GF-D8 (cell line): Measurements from ENCODE around the gene NIP7.

Experiments
- DNase-seq: peaks from one replicate; lab custom pipeline; 2025; lab: John Stamatoyannopoulos, UW

The NIP7 gene

DNA sequence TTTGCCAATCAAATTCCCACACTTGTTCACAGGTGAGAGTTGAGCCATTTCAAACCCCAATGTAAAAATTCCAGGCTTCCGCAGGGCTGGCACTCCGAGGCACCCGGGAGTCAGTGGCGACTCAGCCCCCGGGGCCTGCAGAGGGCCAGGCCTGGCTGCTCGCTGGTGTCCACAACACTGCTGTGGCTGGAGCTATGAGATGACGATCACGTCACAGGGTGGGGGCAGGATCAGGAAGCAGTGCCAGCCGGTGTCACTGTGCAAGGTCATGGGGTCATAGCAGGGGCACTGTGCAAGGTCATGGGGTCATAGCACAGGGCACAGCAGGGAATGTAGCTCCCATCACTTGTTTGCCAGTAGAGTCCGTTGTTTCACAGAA lies 20.7 kb upstream of the NIP7 start:
- no peak for DNase-seq

DNA sequence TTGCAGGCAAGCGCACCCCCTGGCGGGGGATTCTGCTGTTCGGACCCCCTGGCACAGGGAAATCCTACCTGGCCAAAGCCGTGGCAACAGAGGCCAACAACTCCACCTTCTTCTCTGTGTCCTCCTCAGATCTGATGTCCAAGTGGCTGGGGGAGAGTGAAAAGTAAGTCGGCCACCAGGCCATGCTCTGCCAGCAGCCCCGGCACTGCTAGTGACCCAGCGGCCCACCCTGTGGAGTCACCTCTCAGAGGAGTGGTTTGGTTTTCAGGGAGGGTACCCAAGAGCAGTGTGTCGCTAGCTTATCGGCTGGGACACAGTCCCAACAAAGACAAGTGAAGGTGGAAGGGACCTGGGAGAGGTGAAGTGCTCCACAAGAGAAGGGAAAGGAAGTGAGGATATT lies 20.2 kb upstream of the NIP7 start:
- DNase-seq: no peak

GRCh38 chr16:69319826-69320739 lies 19.5 kb upstream of the NIP7 start:
- DNase-seq: no peak

GRCh38 chr16:69320740-69321073 lies 18.9 kb upstream of the NIP7 start:
- DNase-seq: no peak

DNA sequence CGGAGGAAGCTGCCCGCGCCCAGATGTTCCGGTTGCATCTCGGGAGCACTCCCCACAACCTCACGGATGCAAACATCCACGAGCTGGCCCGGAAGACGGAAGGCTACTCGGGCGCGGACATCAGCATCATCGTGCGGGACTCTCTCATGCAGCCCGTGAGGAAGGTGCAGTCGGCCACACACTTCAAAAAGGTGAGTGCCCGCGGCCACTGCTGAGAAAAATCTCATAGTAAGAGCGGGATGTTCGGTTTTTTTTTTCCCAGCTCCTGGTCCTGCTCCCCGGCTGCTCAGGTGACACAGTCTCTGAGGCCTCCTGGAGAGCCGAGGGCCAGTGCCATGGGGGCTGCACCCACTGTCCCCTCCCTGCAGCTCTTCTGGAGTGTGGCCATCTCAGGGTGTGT lies 18.5 kb upstream of the NIP7 start:
- DNase-seq: no peak

DNA sequence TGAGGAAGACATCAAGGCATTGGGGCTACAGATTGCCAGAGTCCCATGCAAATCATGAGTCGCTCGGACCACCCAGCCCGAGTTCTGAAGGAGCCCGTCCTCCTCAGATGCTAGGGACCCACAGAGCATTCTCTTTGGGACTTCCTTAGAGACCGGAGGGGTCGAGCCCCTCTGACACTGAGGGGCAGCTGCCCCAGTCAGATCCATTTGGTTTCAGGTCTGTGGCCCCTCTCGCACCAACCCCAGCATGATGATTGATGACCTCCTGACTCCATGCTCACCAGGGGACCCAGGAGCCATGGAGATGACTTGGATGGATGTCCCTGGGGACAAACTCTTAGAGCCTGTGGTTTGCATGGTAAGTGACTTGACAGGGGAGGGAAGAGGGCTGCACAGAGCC lies 17.2 kb upstream of the NIP7 start:
- DNase-seq: no peak

GRCh38 chr16:69323415-69323814 lies 16.2 kb upstream of the NIP7 start:
- no peak for DNase-seq

- no peak for DNase-seq
Observed at GRCh38 chr16:69324013-69324531, 15.5 kb upstream of the NIP7 start.

- no peak for DNase-seq
Observed at GRCh38 chr16:69324585-69325253, 14.9 kb upstream of the NIP7 start.

DNA sequence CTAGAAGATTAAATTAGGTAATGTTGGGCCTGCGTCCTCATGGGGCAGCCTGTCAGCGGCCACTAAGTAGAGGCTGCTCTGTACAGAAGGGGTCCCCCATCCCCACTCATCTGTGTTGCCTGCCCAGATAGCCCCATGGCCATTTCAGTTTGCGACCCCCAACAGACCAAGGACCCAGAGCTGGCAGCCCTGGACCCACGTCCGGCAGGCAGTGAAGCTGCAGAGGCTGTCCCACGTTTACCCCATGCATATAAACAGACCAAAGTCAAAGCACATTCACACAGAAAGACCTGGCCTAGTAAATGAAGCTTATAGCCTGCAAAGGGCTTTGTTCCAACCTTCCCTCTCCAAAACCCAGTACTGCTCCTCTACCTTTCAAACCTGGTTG lies 13.8 kb upstream of the NIP7 start:
- no peak for DNase-seq

GRCh38 chr16:69326172-69326873 lies 13.2 kb upstream of the NIP7 start:
- DNase-seq: peak; percentile 49

DNA sequence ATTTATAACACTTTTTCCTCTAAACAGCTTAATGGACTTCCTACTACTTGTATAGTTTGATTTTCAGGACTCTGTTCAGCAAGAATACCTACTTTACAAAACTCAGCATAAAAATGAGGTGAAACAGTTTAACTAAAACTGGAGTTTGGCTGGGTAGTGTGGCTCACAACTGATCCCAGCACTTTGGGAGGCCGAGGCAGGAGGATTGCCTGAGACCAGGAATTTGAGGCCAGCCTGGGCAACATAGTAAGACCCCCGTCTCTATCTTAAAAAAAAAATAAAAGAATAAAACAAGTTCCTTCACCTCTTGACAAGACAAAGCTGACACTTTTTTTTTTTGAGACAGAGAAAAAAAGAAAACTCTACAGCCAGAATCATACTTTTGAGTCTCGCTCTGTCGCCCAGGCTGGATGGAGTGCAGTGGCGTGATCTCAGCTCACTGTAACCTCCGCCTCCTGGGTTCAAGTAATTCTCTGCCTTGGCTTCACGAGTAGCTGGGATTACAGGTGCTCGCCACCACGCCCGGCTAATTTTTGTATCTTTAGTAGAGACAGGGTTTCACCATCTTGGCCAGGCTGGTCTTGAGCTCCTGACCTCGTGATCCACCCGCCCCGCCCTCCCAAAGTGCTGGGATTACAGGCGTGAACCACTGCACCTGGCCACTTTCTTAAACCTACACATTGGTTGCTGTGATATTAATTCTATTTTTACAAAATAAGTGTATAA lies 11.8 kb upstream of the NIP7 start:
- DNase-seq: no peak

GRCh38 chr16:69328854-69329316 lies 10.7 kb upstream of the NIP7 start:
- no peak for DNase-seq

- DNase-seq: no peak
Observed at GRCh38 chr16:69329369-69330285, 9.9 kb upstream of the NIP7 start.

GRCh38 chr16:69330286-69331109 lies 9.1 kb upstream of the NIP7 start, which contains the start of gene PDF:
Gene PDF (minus strand): TSS chr16:69330588. CDS start chr16:69330570, 18 bp downstream.
- DNase-seq: peak; percentile 79

DNA sequence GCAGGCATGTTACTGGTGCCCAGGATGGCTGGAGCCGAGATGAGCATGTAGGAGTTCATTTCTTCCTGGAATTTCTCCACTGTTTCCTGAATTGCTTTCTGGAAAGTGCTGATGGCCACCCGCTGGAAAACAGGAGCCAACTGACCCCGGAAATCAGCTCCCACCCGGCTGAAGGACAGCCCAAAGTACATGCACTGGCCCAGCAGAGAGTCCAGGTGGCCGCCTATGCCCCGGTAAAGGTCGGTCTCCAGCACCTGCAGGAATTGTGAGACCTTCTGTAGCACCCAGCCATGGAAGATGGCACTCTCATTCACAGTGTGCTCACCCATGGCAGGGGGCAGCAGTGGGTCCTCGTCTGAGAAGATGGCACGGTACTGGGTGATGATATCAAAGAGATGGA lies 4.9 kb upstream of the NIP7 start:
- DNase-seq: no peak

GRCh38 chr16:69338557-69339288 lies 849 bp upstream of the NIP7 start:
- no peak for DNase-seq

DNA sequence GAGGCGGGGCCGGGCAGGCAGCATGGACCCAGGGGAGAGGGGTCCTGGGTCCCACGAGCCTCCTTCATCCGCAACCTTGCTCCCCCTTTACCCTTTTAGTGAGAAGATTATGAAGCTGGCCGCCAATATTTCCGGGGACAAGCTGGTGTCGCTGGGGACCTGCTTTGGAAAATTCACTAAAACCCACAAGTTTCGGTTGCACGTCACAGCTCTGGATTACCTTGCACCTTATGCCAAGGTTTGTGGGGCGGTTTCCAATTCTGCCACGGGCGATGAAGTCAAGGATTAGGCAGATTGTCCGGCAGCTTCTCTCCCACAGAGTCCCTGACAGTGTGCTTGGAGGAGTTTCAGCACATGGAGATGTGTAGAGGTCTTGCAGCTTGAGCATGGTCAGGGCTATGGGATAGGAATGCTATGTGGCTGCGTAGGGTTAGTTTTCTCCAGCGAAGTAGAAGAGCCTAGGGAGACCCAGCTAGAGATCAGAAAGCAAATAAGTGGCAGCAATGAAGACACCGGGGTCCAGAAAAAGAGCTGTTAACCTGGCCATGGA lies 598 bp downstream of the NIP7 start:
- DNase-seq: no peak

DNA sequence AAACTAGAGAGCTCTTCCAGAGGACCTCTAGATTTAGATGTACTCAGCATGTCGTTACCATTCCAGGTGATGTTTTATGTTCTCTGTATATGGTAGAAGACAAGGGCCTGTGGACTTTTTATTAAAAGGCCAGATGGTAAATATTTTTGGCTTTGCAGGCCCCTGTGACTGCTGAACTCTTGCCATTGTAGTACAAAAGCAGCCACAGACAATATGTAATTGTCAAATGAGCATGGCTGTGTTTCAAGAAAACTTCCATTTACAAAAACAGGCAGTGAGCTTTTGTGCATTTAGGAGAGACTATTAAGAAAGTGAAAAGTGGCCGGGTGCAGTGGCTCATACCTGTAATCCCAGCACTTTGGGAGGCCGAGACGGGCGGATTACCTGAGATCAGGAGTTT lies 4.6 kb downstream of the NIP7 start:
- no peak for DNase-seq
